GM10847 (cell line): ENCODE measurements around the gene SCYGR5.

Experiments
- POLR2A ChIP-seq: IDR thresholded peaks from 2 replicates; pipeline ENCODE4 v1.6.1; 2011; ENCODE audit not compliant: insufficient read length; ENCODE audit errors: extremely low read depth

The SCYGR5 gene

GRCh38 chr2:227710986-227711385 is 44.4 kb downstream of the SCYGR5 start:
- TF ChIP-seq POLR2A: no peak

DNA sequence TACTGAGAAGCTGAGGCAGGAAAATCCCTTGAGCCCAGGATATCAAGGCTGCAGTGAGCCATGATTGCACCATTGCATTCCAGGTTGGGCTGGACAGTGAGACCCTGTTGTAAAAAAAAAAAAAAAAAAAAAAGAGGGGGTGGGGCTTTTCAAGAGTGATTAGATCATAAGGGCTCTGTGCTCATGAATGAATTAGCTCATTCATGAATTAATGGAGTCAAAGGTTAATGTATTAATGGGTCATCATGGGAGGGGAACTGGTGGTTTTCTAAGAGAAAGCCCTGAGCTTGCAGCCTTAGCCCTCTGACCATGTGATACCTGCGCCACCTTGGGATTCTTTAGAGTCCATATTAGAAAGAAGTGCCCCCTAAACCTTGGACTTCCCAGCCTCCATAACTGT is 46.7 kb downstream of the SCYGR5 start:
- no peak for TF ChIP-seq POLR2A

- TF ChIP-seq POLR2A: no peak
These were observed 49.9 kb downstream of the SCYGR5 start for GRCh38 chr2:227716501-227716900.
